HG02759 (cell line): ENCODE data around the gene TDRD9.
"Not testable (repeated sequence)": the region's sequence is repeated elsewhere in the genome, so short reads cannot be mapped to it uniquely, and the experiment has no call there.

Source experiments
- ATAC-seq: cut with Tn5 transposase; IDR thresholded peaks from one replicate; pipeline ENCODE4 v1.9.1; 2021; ENCODE audit warnings: mild to moderate bottlenecking, moderate library complexity; ENCODE audit not compliant: unreplicated experiment

The TDRD9 gene

GRCh38 chr14:103920981-103921854 lies 7.0 kb upstream of the TDRD9 start:
- peak; percentile 96 for ATAC-seq

DNA sequence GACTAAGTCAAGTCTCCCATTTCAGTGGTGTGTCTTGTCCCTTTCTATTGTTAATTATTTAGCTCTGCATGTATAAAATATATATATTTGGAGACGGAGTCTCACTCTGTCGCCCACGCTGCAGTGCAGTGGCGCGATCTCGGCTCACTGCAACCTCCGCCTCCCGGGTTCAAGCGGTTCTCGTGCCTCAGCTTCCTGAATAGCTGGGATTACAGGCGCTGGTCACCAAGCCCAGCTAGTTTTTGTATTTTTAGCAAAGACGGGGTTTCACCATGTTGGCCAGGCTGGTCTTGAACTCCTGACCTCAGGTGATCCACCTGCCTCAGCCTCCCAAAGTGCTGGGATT lies 6.4 kb upstream of the TDRD9 start:
- ATAC-seq: not testable (repeated sequence)

GRCh38 chr14:103923863-103924262 lies 4.4 kb upstream of the TDRD9 start:
- ATAC-seq: no peak

DNA sequence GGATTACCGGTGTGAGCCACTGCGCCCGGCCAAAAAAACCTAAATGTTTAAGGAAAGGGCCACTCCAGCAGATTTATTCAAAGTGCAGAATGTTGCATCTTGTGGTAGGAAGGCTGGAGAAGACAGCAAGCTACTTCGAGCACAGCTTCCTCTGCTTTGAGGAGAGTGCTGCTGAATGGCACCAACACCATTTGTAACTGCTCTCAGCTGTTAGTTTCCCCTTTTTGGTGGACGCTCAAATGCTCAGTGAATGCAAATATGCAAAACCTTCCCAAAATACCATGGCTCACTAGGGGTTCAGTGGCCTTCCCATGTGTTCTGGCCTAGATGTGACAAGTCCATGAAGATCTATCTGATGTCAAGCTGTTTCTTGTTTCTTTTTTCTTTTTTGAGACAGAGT lies 2.9 kb upstream of the TDRD9 start:
- no peak for ATAC-seq

DNA sequence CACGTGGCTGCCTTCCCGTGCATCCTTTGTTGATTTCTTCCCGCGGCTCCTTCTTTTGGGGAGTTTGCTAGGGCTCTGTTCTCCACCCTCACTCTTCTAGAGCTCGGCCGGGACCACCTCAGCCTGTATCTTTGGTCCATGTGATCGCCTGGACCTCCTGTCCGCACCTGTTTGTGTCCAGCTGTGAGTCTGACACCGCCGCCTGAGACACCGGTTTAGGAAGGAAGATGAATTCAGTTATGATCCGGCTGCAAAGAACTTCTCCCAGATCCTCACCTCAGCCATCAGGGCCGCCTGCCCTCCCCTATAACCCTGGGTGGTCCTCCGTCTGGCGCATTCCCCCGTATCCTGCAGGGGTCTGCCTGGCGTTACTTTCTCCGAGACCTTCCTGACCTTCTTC lies 690 bp upstream of the TDRD9 start:
- ATAC-seq: no peak

DNA sequence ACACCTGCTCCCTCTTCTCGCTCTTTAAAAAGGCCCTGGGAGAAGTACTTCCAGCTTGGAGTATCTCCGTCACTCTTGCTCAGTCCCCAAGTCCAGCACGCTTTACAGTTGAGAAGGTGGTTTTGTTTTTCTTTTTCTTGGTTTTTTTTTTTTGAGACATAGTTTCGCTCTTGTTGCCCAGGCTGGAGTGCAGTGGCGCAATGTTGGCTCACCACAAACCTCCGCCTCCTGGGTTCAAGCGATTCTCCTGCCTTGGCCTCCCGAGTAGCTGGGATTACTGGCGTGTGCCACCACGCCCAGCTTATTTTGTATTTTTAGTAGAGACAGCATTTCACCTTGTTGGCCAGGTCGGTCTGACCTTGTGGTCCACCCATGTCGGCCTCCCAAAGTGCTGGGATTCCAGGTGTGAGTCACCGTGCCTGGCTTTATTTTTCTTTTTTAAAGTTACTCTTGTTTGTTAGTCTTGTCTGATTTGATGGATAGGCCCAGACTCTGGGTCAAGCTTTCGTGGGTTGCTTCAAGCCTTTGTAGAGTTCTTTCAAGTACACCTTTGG lies 1.9 kb downstream of the TDRD9 start:
- ATAC-seq: no peak

DNA sequence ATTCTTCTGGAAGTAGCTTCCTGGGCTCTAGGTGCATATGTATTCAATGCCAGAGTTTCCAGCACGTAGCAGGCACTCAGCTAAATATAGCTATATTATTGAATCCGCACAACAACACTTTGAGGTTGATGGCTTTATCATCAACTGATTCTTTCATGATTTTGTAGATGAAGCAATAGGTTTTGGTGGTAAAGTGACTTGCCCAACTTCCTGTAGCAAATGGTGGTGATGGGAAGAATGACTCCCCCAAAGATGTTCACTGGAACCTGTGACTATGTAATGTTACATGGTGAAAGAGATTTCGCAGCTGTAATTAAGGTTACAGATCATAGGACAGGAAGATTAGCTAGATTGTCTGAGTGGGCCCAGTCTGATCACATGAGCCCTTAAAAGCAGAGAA lies 3.2 kb downstream of the TDRD9 start:
- no peak for ATAC-seq

- no peak for ATAC-seq
These were observed 4.7 kb downstream of the TDRD9 start for GRCh38 chr14:103932791-103933490.

- no peak for ATAC-seq
These were observed 6.8 kb downstream of the TDRD9 start for GRCh38 chr14:103935102-103935501.

GRCh38 chr14:103941462-103941861 lies 13.2 kb downstream of the TDRD9 start:
- ATAC-seq: no peak

DNA sequence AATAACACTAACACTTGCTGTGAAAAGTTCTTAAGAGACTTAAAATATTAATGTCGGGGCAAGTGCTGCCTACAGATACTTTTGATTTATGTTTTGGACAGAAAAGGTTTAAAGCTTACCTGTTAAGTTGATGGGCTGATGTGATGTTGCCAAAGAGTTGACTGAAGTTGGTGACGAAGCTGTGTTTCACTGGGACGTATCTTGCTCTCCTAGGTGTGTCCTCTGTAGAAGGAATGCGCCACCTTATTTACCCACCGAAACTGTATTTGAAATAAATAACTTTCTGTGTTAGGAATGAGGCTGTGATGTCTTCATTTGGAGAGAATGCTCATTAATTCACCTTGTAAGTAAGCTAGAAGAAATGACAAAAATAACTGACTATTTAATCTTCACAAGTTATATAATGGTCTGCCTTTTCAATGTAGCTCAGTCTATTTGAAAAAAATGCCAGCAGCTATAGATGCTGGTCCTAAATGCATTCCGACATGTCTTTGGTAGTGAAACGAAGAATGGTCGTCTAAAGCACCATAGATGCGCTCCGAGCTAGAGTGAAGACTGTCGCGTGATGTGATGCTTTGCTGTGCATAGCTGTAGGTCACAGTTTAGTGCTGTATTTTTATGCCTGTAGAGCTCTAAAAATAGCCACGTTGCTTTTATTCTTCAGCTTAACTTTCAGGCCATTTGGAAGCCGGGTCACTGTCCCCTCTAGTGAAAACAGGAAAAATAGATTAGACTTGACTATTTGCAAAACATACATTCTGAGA lies 13.9 kb downstream of the TDRD9 start, which contains the start of gene RD3L:
RD3L (minus strand) TSS at position 557 of the 764 bp plus-strand sequence. CDS start 834 bp downstream, outside the sequence.
- ATAC-seq: no peak

- no peak for ATAC-seq
These were observed 15.4 kb downstream of the TDRD9 start for GRCh38 chr14:103943673-103944072.

DNA sequence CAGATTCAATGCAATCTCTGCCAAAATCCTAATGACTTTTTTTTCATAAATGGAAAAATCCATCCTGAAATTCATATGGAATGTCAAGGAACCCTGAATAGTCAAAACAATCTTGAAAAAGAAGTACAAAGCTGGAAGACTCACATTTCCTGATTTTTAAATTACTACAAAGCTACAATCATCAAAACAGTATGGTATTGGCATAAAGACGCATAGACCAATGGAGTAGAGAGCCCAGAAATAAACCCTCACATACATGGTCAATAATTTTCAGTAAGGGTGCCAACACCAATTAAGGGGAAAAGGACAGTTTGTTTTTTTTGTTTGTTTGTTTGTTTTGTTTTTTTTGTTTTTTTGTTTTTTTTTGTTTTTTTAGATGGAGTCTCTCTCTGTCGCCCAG lies 18.7 kb downstream of the TDRD9 start:
- ATAC-seq: no peak

DNA sequence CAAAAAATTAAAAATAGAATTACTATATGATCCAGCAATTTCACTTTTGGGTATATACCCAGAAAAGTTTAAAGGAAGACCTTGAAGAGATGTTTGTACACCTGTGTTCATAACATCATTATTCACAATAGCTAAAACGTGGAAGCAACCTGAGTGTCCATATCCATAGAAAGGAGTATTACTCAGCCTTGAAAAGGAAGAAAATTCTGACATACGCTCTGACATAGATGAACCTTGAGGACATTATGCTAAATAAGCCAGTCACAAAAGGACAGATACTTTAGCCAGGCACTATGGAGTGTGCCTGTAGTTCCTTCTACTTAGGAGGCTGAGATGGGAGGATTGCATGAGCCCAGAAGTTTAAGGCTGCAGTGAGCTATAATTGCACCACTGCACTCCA lies 20.2 kb downstream of the TDRD9 start:
- ATAC-seq: no peak

DNA sequence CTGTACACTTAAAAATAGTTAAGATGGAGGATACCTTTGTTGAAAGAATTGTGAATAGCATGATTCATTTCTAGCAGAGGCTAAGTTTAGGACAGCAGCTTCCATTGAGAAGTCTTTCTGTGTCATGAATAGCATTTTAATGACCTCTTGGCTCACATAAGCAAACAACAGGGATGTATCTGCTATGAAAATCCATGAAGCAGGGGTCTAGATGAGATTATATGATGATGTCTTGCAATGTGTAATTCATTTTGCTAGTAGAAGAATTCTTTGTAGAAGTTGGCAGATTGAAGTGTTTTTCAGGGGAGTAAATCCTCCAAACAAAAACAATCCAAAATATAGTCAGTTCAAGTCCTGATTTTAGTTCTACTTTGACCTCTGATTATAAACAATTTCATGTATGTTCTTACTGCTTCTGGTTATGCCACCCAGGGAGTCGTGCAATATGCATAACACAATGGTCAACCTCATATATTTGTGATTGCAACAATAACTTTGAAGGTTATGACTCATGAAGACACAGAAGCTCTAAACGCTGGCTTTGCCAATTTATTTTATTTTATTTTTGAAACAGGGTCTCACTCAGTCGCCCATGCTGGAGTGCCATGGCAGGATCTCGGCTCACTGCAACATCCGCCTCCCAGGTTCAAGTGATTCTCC lies 21.0 kb downstream of the TDRD9 start:
- ATAC-seq: no peak

GRCh38 chr14:103960457-103961055 lies 32.3 kb downstream of the TDRD9 start:
- no peak for ATAC-seq

GRCh38 chr14:103961928-103962578 lies 33.8 kb downstream of the TDRD9 start:
- no peak for ATAC-seq

- no peak for ATAC-seq
These were observed 38.4 kb downstream of the TDRD9 start for GRCh38 chr14:103966631-103967030.

GRCh38 chr14:103969961-103970360 lies 41.7 kb downstream of the TDRD9 start:
- no peak for ATAC-seq

- ATAC-seq: no peak
These were observed 45.1 kb downstream of the TDRD9 start for GRCh38 chr14:103973354-103973753.
